GM10248 (cell line): ENCODE measurements around the gene GALNT14.
"Not testable (repeated sequence)": the region's sequence is repeated elsewhere in the genome, so short reads cannot be mapped to it uniquely, and the experiment has no call there.

ENCODE experiments used
- CTCF ChIA-PET: fragments of 300-600 bp; sonication (Branson Sonifier 250); formaldehyde crosslinking; extraction: SDS; loops from one replicate; lab custom pipeline; 2021; ENCODE audit warnings: antibody characterized with exemption; lab: Yijun Ruan, JAX
- POLR2A ChIA-PET: fragments of 350-650 bp; sonication (Branson Sonifier 250); formaldehyde crosslinking; extraction: SDS; loops from one replicate; lab custom pipeline; 2020; ENCODE audit warnings: antibody characterized with exemption; lab: Yijun Ruan, JAX
- DNase-seq: peaks from one replicate; pipeline ENCODE4 v3.0.0; 2012; ENCODE audit errors: extremely low spot score
- CTCF ChIP-seq: IDR thresholded peaks from 2 replicates; pipeline ENCODE4 v1.5.1; 2012; ENCODE audit warnings: mild to moderate bottlenecking, low read depth; ENCODE audit errors: extremely low read depth, missing control alignments, control extremely low read depth

GALNT14 gene

GRCh38 chr2:30920511-30920910 is 217.7 kb downstream of the GALNT14 start:
- no peak for TF ChIP-seq CTCF
- POLR2A ChIA-PET = no interaction called here
- CTCF ChIA-PET = no interaction called here
- no peak for DNase-seq

- TF ChIP-seq CTCF = peak; percentile 14
- no peak for DNase-seq
- POLR2A ChIA-PET = no interaction called here
- CTCF ChIA-PET = interaction anchor here (1.3 kb wide), 1 partner anchor 23 kb away, joined by 3 read pairs; no protein-coding TSS in a partner anchor
Measured at GRCh38 chr2:30915486-30915885, 222.8 kb downstream of the GALNT14 start.

GRCh38 chr2:30914456-30914855 is 223.8 kb downstream of the GALNT14 start:
- DNase-seq = no peak
- ChIA-PET POLR2A (no interaction called here), CTCF (interaction anchor here (1.1 kb wide), 1 partner anchor 10 kb away, joined by 3 read pairs; no protein-coding TSS in a partner anchor)
- TF ChIP-seq CTCF = no peak

DNA sequence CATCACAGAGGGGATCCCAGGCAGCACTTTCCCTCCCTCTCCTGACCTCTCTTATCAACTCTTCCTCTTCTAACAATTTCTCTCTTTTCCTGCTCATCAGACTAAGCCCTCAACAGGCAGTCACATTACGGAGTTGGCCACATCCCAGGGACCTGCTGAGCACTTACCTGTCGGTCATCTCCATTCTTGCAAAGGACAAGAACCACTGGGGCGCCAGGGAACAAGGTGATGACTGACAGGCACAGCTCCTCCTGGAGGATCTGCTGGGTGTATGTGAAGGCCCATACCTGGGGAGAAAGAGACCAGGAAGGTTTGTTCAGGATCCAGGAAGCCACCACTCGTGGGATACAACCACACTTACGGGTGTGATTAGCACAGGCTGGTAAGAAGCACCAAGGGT is 226.2 kb downstream of the GALNT14 start:
- no peak for TF ChIP-seq CTCF
- DNase-seq = no peak
- ChIA-PET POLR2A (no interaction called here), CTCF (no interaction called here)

DNA sequence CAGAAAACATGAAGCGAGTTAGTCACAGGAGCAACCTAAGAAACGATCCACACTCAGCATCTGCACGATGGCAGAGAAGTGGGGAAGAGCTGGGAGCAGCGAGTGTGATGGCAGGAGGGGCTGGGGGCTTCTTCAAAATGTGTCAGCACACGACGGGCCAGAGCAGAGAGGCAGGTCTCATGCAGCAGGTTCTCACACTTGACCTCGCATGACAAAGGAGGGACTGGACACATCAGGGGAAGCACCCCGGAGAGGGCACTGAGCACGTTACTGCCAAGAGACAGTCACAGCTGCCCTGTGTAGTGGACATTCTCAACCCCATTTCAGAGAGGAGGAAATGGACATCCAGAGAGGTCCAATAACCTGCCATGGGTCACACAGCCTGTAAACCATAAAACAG is 226.9 kb downstream of the GALNT14 start:
- DNase-seq = no peak
- ChIA-PET POLR2A (no interaction called here), CTCF (no interaction called here)
- TF ChIP-seq CTCF = no peak

- no peak for DNase-seq
- POLR2A ChIA-PET = no interaction called here
- CTCF ChIA-PET = no interaction called here
- TF ChIP-seq CTCF = no peak
Measured at GRCh38 chr2:30910686-30911085, 227.6 kb downstream of the GALNT14 start.

DNA sequence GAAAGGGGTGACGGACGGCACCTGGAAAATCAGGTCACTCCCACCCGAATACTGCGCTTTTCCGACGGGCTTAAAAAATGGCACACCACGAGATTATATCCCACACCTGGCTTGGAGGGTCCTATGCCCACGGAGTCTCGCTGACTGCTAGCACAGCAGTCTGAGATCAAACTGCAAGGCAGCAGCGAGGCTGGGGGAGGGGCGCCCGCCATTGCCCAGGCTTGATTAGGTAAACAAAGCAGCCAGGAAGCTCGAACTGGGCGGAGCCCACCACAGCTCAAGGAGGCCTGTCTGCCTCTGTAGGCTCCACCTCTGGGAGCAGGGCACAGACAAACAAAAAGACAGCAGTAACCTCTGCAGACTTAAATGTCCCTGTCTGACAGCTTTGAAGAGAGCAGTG is 233.8 kb downstream of the GALNT14 start:
- POLR2A ChIA-PET, CTCF ChIA-PET, DNase-seq: not testable (repeated sequence)
